HEK293 (cell line): Measurements from ENCODE around the gene HDAC1.

Source experiments
- ATF2 ChIP-seq: fragments of 450-650 bp; formaldehyde crosslinking; IDR thresholded peaks from 2 replicates; pipeline ENCODE4 v1.5.1; 2016; ENCODE audit warnings: missing biosample characterization, missing genetic modification characterization, low read depth
- ELK4 ChIP-seq: IDR thresholded peaks from 2 replicates; pipeline ENCODE4 v1.6.1; 2011; ENCODE audit warnings: mild to moderate bottlenecking, low read depth, low read length, borderline replicate concordance
- FEZF1 ChIP-seq: fragments of 450-650 bp; formaldehyde crosslinking; IDR thresholded peaks from 2 replicates; pipeline ENCODE4 v1.5.1; 2016; ENCODE audit warnings: missing biosample characterization, missing genetic modification characterization
- PBX3 ChIP-seq: sonication (generic); formaldehyde crosslinking; IDR thresholded peaks from 2 replicates; pipeline ENCODE4 v1.8.1; 2022; ENCODE audit warnings: mild to moderate bottlenecking, moderate library complexity, missing genetic modification reagents
- PRDM1 ChIP-seq: fragments of 450-650 bp; formaldehyde crosslinking; IDR thresholded peaks from 2 replicates; pipeline ENCODE4; 2016; ENCODE audit warnings: missing biosample characterization, missing genetic modification characterization
- PRDM4 ChIP-seq: fragments of 450-650 bp; formaldehyde crosslinking; IDR thresholded peaks from 2 replicates; pipeline ENCODE4 v1.5.1; 2017; ENCODE audit warnings: missing biosample characterization, missing genetic modification characterization
- TRIM28 ChIP-seq: IDR thresholded peaks from 2 replicates; pipeline ENCODE4 v1.6.1; 2011; ENCODE audit warnings: low read length, control low read depth, borderline replicate concordance
- ZBTB44 ChIP-seq: fragments of 450-650 bp; IDR thresholded peaks from 2 replicates; pipeline ENCODE4 v1.5.1; 2018; ENCODE audit warnings: missing biosample characterization, mild to moderate bottlenecking, missing genetic modification characterization
- ZFP69B ChIP-seq: fragments of 450-650 bp; formaldehyde crosslinking; IDR thresholded peaks from 2 replicates; pipeline ENCODE4 v1.5.1; 2016; ENCODE audit warnings: missing biosample characterization, missing genetic modification characterization
- ZNF112 ChIP-seq: fragments of 450-650 bp; formaldehyde crosslinking; IDR thresholded peaks from 2 replicates; pipeline ENCODE4 v1.5.0; 2017; ENCODE audit warnings: missing biosample characterization, missing genetic modification characterization
- ZNF140 ChIP-seq: fragments of 450-650 bp; formaldehyde crosslinking; IDR thresholded peaks from 2 replicates; pipeline ENCODE4 v1.5.1; 2016; ENCODE audit warnings: missing biosample characterization, missing genetic modification characterization
- ZNF221 ChIP-seq: fragments of 450-650 bp; formaldehyde crosslinking; IDR thresholded peaks from 2 replicates; pipeline ENCODE4 v1.5.1; 2017; ENCODE audit warnings: missing biosample characterization, missing genetic modification characterization, borderline replicate concordance
- ZNF24 ChIP-seq: fragments of 450-650 bp; formaldehyde crosslinking; IDR thresholded peaks from 2 replicates; pipeline ENCODE4 v1.5.1; 2016; ENCODE audit warnings: missing biosample characterization, missing genetic modification characterization
- ZNF311 ChIP-seq: fragments of 450-650 bp; formaldehyde crosslinking; IDR thresholded peaks from 2 replicates; pipeline ENCODE4 v1.5.1; 2017; ENCODE audit warnings: missing biosample characterization, missing genetic modification characterization, borderline replicate concordance
- ZNF354C ChIP-seq: fragments of 450-650 bp; formaldehyde crosslinking; IDR thresholded peaks from 2 replicates; pipeline ENCODE4 v1.5.1; 2016; ENCODE audit warnings: missing biosample characterization, missing genetic modification characterization, low read depth, borderline replicate concordance
- ZNF391 ChIP-seq: fragments of 450-650 bp; formaldehyde crosslinking; IDR thresholded peaks from 2 replicates; pipeline ENCODE4 v1.5.1; 2016; ENCODE audit warnings: low read depth, missing biosample characterization, missing genetic modification characterization, borderline replicate concordance
- ZNF404 ChIP-seq: fragments of 450-650 bp; formaldehyde crosslinking; IDR thresholded peaks from 2 replicates; pipeline ENCODE4 v1.5.1; 2017; ENCODE audit warnings: missing biosample characterization, missing genetic modification characterization
- ZNF433 ChIP-seq: fragments of 450-650 bp; formaldehyde crosslinking; IDR thresholded peaks from 2 replicates; pipeline ENCODE4 v1.5.1; 2016; ENCODE audit warnings: missing biosample characterization, missing genetic modification characterization, low read depth
- ZNF473 ChIP-seq: fragments of 450-650 bp; formaldehyde crosslinking; IDR thresholded peaks from 2 replicates; pipeline ENCODE4 v1.5.1; 2017; ENCODE audit warnings: missing biosample characterization, missing genetic modification characterization
- ZNF513 ChIP-seq: fragments of 450-650 bp; IDR thresholded peaks from 2 replicates; pipeline ENCODE4 v1.5.1; 2018; ENCODE audit warnings: missing biosample characterization, missing genetic modification characterization
- ZNF514 ChIP-seq: fragments of 450-650 bp; formaldehyde crosslinking; IDR thresholded peaks from 2 replicates; pipeline ENCODE4 v1.5.1; 2016; ENCODE audit warnings: missing biosample characterization, missing genetic modification characterization
- ZNF560 ChIP-seq: fragments of 450-650 bp; formaldehyde crosslinking; IDR thresholded peaks from 2 replicates; pipeline ENCODE4 v1.5.1; 2017; ENCODE audit warnings: missing biosample characterization, missing genetic modification characterization, borderline replicate concordance
- ZNF621 ChIP-seq: fragments of 450-650 bp; formaldehyde crosslinking; IDR thresholded peaks from 2 replicates; pipeline ENCODE4 v1.5.1; 2017; ENCODE audit warnings: missing biosample characterization, missing genetic modification characterization
- ZNF645 ChIP-seq: fragments of 450-650 bp; formaldehyde crosslinking; IDR thresholded peaks from 2 replicates; pipeline ENCODE4; 2016; ENCODE audit warnings: missing biosample characterization, missing genetic modification characterization
- ZNF660 ChIP-seq: fragments of 450-650 bp; IDR thresholded peaks from 2 replicates; pipeline ENCODE4 v1.5.1; 2018; ENCODE audit warnings: missing biosample characterization, mild to moderate bottlenecking, missing genetic modification characterization
- ZNF670 ChIP-seq: fragments of 450-650 bp; formaldehyde crosslinking; IDR thresholded peaks from 2 replicates; pipeline ENCODE4 v1.5.1; 2016; ENCODE audit warnings: missing biosample characterization, missing genetic modification characterization, low read depth

The HDAC1 gene

GRCh38 chr1:32291708-32292538 lies at the start of gene HDAC1 (continued):
- TF ChIP-seq ZBTB44 (tag by site-specific recombination) (no peak), ZNF404 (tag by site-specific recombination) (no peak), ZNF560 (tag by site-specific recombination) (no peak), ZNF621 (no peak), ZNF221 (tag by site-specific recombination) (no peak; the same call in 1 of the 2 replicates), ZNF660 (tag by site-specific recombination) (no peak), FEZF1 (tag by site-specific recombination) (0 out of 2 replicates have a peak, but pooled peaks have one; percentile 15), ZNF473 (peak; percentile 33; the same call in 1 of the 2 replicates), ZNF391 (peak; percentile 52), ZNF433 (tag by site-specific recombination) (no peak), ELK4 (peak; percentile 58; the same call in 1 of the 2 replicates), ZNF670 (tag by site-specific recombination) (no peak), TRIM28 (no peak), ZNF645 (tag by site-specific recombination) (0 out of 2 replicates have a peak, but pooled peaks have one; percentile 60), ZNF24 (tag by site-specific recombination) (peak; percentile 39; the same call in 1 of the 2 replicates), PRDM4 (tag by site-specific recombination) (no peak; the same call in none of the 2 replicates), PRDM1 (tag by site-specific recombination) (peak; percentile 87; the same call in 1 of the 2 replicates), ZNF140 (no peak), ZNF513 (no peak), ZNF311 (tag by site-specific recombination) (no peak), ZNF514 (tag by site-specific recombination) (no peak), ZFP69B (tag by site-specific recombination) (peak; percentile 62; the same call in 1 of the 2 replicates), ZNF354C (no peak), ATF2 (tag by site-specific recombination) (0 out of 2 replicates have a peak, but pooled peaks have one; percentile 33), ZNF112 (tag by site-specific recombination) (no peak), PBX3 (no peak)
